Epidermal melanocyte (primary cell): ENCODE measurements around the gene PDZD7.
A peak's percentile ranks its signal among the peaks of the same experiment; 100 is the strongest.
"Not testable (repeated sequence)": the region's sequence is repeated elsewhere in the genome, so short reads cannot be mapped to it uniquely, and the experiment has no call there.

Source experiments
- DNase-seq: peaks from one replicate; pipeline ENCODE4 v3.0.0; 2011; ENCODE audit warnings: low spot score; ENCODE audit not compliant: insufficient read length

The PDZD7 gene

GRCh38 chr10:101040851-101041250, 9.9 kb upstream of the PDZD7 start:
- no peak for DNase-seq

- DNase-seq: peak; percentile 74
These were observed 9.1 kb upstream of the PDZD7 start for GRCh38 chr10:101040061-101040460.

- DNase-seq: no peak
These were observed 7.6 kb upstream of the PDZD7 start for GRCh38 chr10:101038484-101038883.

- no peak for DNase-seq
These were observed 5.8 kb upstream of the PDZD7 start for GRCh38 chr10:101036726-101037125.

GRCh38 chr10:101035916-101036702, 5.2 kb upstream of the PDZD7 start:
- DNase-seq: no peak

GRCh38 chr10:101035314-101035713, 4.4 kb upstream of the PDZD7 start:
- DNase-seq: no peak

GRCh38 chr10:101034404-101034803, 3.5 kb upstream of the PDZD7 start:
- DNase-seq: not testable (repeated sequence)

GRCh38 chr10:101033276-101033675, 2.3 kb upstream of the PDZD7 start:
- DNase-seq: no peak

- DNase-seq: peak; percentile 72
These were observed 1.8 kb upstream of the PDZD7 start for GRCh38 chr10:101032637-101033224.

- peak; percentile 65 for DNase-seq
These were observed 1.1 kb upstream of the PDZD7 start for GRCh38 chr10:101031796-101032636.

- no peak for DNase-seq
These were observed 317 bp downstream of the PDZD7 start for GRCh38 chr10:101030496-101031127.

- DNase-seq: no peak
These were observed 1.2 kb downstream of the PDZD7 start for GRCh38 chr10:101029520-101030295.

GRCh38 chr10:101028446-101029337, 2.2 kb downstream of the PDZD7 start:
- no peak for DNase-seq

- DNase-seq: no peak
These were observed 3.7 kb downstream of the PDZD7 start for GRCh38 chr10:101027106-101027720.

GRCh38 chr10:101022967-101023705, 7.8 kb downstream of the PDZD7 start:
- no peak for DNase-seq

GRCh38 chr10:101021692-101022251, 9.2 kb downstream of the PDZD7 start:
- no peak for DNase-seq

GRCh38 chr10:101021239-101021638, 9.7 kb downstream of the PDZD7 start:
- DNase-seq: no peak

- DNase-seq: no peak
These were observed 10.4 kb downstream of the PDZD7 start for GRCh38 chr10:101020427-101021075.
